Thyroid gland (tissue), 4 donors: ENCODE data around the gene BCL10.
"Not testable (repeated sequence)": the region's sequence is repeated elsewhere in the genome, so short reads cannot be mapped to it uniquely, and the experiment has no call there.

Experiments
- CTCF ChIP-seq, 6 experiments: fragments of 200-600 bp in 3 of 6; fragments of 450-650 bp in 3 of 6; sonication (generic) in 3 of 6; IDR thresholded peaks; one replicate each; pipeline ENCODE4 v1.5.1; 2016 to 2019; ENCODE audit warnings: antibody characterized with exemption in 6 of 6, mild to moderate bottlenecking in 2 of 6, inconsistent platforms in 1 of 6, moderate library complexity in 1 of 6
- POLR2A ChIP-seq, 2 donors: fragments of 450-650 bp; IDR thresholded peaks; one replicate each; pipeline ENCODE4 v1.6.1; 2017; ENCODE audit warnings: antibody characterized with exemption in 2 of 2, mild to moderate bottlenecking in 2 of 2, moderate library complexity in 1 of 2

- not testable (repeated sequence) for TF ChIP-seq CTCF, POLR2A (IDR thresholded peaks at IDR 0.05)
Measured at GRCh38 chr1:85249042-85249441, 27.4 kb downstream of the BCL10 start.
